ENCODE measurements around the gene MMP14. TPM values are rescaled to one million over a fixed set of nuclear protein-coding genes. Genes with fewer than 3 reads are reported as not detected.
A peak's percentile ranks its signal among the peaks of the same experiment; 100 is the strongest.
"Not testable (repeated sequence)": the region's sequence is repeated elsewhere in the genome, so short reads cannot be mapped to it uniquely, and the experiment has no call there.

MMP14 gene
- total RNA-seq, 1 donor from 2014 or later: 26.1 TPM

GRCh38 chr14:22812744-22813143, 23.6 kb upstream of the MMP14 start:
- intact Hi-C loops (cut with DNase I): no loop called here
- DNase-seq (ENCODE audit: low spot score): no peak

- no peak for DNase-seq (ENCODE audit: low spot score)
- intact Hi-C loops (cut with DNase I): no loop called here
Measured at GRCh38 chr14:22813145-22813544, 23.2 kb upstream of the MMP14 start.

GRCh38 chr14:22814373-22814772, 22.0 kb upstream of the MMP14 start:
- no peak for DNase-seq (ENCODE audit: low spot score)
- intact Hi-C loops (cut with DNase I): no loop called here

- no peak for DNase-seq (ENCODE audit: low spot score)
- intact Hi-C loops (cut with DNase I): loop anchor here (5.0 kb wide), 2 partner anchors 48 to 158 kb away; partner anchors contain the start of gene OXA1L
Measured at GRCh38 chr14:22814941-22815713, 21.3 kb upstream of the MMP14 start, which contains the start of gene SLC7A7. TSS of gene SLC7A7 (minus strand) at chr14:22815435. CDS start at chr14:22813398, 2,037 bp downstream.

- no peak for DNase-seq (ENCODE audit: low spot score)
- intact Hi-C loops (cut with DNase I): loop anchor here (5.0 kb wide), 2 partner anchors 52 to 162 kb away; partner anchors contain the start of gene OXA1L
Measured at GRCh38 chr14:22819151-22819988, 17.0 kb upstream of the MMP14 start.

- intact Hi-C loops (cut with DNase I): loop anchor here (2.0 kb wide), 1 partner anchor 262 kb away; no protein-coding TSS in a partner anchor
- no peak for DNase-seq (ENCODE audit: low spot score)
Measured at GRCh38 chr14:22820731-22821130, 15.7 kb upstream of the MMP14 start.

GRCh38 chr14:22821193-22822015, 15.0 kb upstream of the MMP14 start:
- no peak for DNase-seq (ENCODE audit: low spot score)
- intact Hi-C loops (cut with DNase I): loop anchor here (1.0 to 2.0 kb wide), 2 partner anchors 32 to 263 kb away; no protein-coding TSS in a partner anchor

- intact Hi-C loops (cut with DNase I): loop anchor here (1.0 kb wide), 1 partner anchor 31 kb away; no protein-coding TSS in a partner anchor
- no peak for DNase-seq (ENCODE audit: low spot score)
Measured at GRCh38 chr14:22822016-22822570, 14.3 kb upstream of the MMP14 start.

GRCh38 chr14:22822571-22823098, 13.8 kb upstream of the MMP14 start:
- intact Hi-C loops (cut with DNase I): loop anchor here (1.0 kb wide), 1 partner anchor 31 kb away; no protein-coding TSS in a partner anchor
- no peak for DNase-seq (ENCODE audit: low spot score)

GRCh38 chr14:22824711-22825359, 11.6 kb upstream of the MMP14 start:
- intact Hi-C loops (cut with DNase I): no loop called here
- DNase-seq (ENCODE audit: low spot score): no peak

- DNase-seq (ENCODE audit: low spot score): not testable (repeated sequence)
- intact Hi-C loops (cut with DNase I): loop anchor here (2.0 kb wide), 1 partner anchor 22 kb away; no protein-coding TSS in a partner anchor
Measured at GRCh38 chr14:22829076-22829660, 7.2 kb upstream of the MMP14 start.

GRCh38 chr14:22829661-22830442, 6.5 kb upstream of the MMP14 start, which contains the start of gene MRPL52:
TSS of gene MRPL52 (plus strand) at chr14:22829887. CDS start at chr14:22829913, 26 bp downstream.
- intact Hi-C loops (cut with DNase I): loop anchor here (2.0 kb wide), 1 partner anchor 21 kb away; no protein-coding TSS in a partner anchor
- peak; percentile 94 for DNase-seq (ENCODE audit: low spot score)

GRCh38 chr14:22830443-22831010, 5.9 kb upstream of the MMP14 start:
- DNase-seq (ENCODE audit: low spot score): no peak
- intact Hi-C loops (cut with DNase I): no loop called here

- DNase-seq (ENCODE audit: low spot score): no peak
- intact Hi-C loops (cut with DNase I): no loop called here
Measured at GRCh38 chr14:22835505-22835904, 880 bp upstream of the MMP14 start.

GRCh38 chr14:22837114-22837749, 847 bp downstream of the MMP14 start:
- DNase-seq (ENCODE audit: low spot score): no peak
- intact Hi-C loops (cut with DNase I): loop anchor here (2.0 kb wide), 1 partner anchor 16 kb away; no protein-coding TSS in a partner anchor

Data from cardiac septum (tissue), 1 donor.